ENCODE data around the gene CXCL10. TPM values are rescaled to one million over a fixed set of nuclear protein-coding genes. Genes with fewer than 3 reads are reported as not detected.

CXCL10 gene
- total and polyA plus RNA-seq, 7 donors: 0.06 to 1.5 (median 0.23) TPM; not detected in 1

DNA sequence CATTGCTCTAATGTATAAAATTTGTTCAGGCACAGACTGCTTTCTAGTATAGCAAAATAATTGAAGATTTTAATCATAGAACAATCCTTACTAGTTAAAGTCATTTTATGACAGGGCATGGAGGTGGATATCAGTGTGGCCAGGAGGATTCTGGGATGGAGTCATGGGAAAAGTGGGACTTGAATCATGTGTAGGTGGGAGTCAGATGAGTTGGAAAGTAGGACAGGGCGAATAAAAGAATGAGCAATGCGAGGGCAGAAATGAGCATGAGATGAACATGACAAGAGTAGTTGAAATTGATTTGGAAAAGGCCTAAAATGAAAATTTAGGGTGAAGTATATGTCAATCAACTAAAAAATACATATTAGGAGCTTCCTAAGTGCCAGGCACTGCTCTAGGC, 25.4 kb downstream of the CXCL10 start:
- ATAC-seq: no peak
- intact Hi-C loops (cut with DNase I): loop anchor here in 1 of 2 donors (2.0 to 10.0 kb wide), 2 partner anchors 69 to 307 kb away; partner anchors contain the start of gene STBD1
- H3K4me3 ChIP-seq: no peak overlapping the region
- no peak overlapping the region for H3K27ac ChIP-seq
- no peaks in the 10 kb centered on the region for H3K36me3 ChIP-seq (ENCODE audit: insufficient read depth in 1 of 2, low read depth in 1 of 2)
- H3K4me1 ChIP-seq: no peaks in the 10 kb centered on the region
- no peaks in the 10 kb centered on the region for H3K9me3 ChIP-seq
- TF ChIP-seq, protein P1, sequence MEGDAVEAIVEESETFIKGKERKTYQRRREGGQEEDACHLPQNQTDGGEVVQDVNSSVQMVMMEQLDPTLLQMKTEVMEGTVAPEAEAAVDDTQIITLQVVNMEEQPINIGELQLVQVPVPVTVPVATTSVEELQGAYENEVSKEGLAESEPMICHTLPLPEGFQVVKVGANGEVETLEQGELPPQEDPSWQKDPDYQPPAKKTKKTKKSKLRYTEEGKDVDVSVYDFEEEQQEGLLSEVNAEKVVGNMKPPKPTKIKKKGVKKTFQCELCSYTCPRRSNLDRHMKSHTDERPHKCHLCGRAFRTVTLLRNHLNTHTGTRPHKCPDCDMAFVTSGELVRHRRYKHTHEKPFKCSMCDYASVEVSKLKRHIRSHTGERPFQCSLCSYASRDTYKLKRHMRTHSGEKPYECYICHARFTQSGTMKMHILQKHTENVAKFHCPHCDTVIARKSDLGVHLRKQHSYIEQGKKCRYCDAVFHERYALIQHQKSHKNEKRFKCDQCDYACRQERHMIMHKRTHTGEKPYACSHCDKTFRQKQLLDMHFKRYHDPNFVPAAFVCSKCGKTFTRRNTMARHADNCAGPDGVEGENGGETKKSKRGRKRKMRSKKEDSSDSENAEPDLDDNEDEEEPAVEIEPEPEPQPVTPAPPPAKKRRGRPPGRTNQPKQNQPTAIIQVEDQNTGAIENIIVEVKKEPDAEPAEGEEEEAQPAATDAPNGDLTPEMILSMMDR (IDR thresholded peaks at IDR 0.05): no peak
- no peaks in the 10 kb centered on the region for H3K27me3 ChIP-seq (ENCODE audit: insufficient read depth in 3 of 3, low read length in 2 of 3)
- no peak for DNase-seq
- 74 to 93% (median 80%) methylated on average over 2 of the region's 2 CpGs for WGBS, 3 donors

DNA sequence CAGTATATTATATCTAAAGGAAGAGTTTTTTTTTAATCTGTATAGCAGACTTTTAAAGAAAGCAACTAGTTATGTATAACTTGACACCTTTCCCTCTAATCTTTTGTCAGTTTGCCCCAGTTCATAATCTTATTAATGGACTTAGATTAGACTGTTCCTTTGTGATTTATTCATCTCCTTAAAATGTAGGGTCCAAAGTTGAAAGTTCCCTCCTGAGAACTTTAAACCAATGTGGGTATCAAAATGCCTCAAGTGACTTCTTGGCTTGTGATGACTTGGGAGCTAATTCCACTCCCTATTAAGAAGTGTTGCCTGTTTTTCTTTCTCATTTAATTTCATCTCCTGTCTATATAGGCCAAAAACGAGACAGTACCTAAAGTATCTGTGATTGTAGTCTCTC, 26.2 kb downstream of the CXCL10 start:
- 65 to 73% (median 72%) methylated on average over 1 of the region's 1 CpG for whole genome bisulfite sequencing, 3 donors
- Histone ChIP-seq H3K9me3 (no peaks in the 10 kb centered on the region), H3K36me3 (ENCODE audit: insufficient read depth in 1 of 2, low read depth in 1 of 2) (no peaks in the 10 kb centered on the region), H3K27ac (no peak overlapping the region), H3K4me1 (no peaks in the 10 kb centered on the region), H3K4me3 (no peak overlapping the region), H3K27me3 (ENCODE audit: insufficient read depth in 3 of 3, low read length in 2 of 3) (no peaks in the 10 kb centered on the region)
- TF ChIP-seq, protein P1 (IDR thresholded peaks at IDR 0.05): no peak
- no peak for DNase-seq
- intact Hi-C loops (cut with DNase I): loop anchor here in 1 of 2 donors (10.0 kb wide), 1 partner anchor 308 kb away; the partner anchor contains the start of gene STBD1
- ATAC-seq: no peak

DNA sequence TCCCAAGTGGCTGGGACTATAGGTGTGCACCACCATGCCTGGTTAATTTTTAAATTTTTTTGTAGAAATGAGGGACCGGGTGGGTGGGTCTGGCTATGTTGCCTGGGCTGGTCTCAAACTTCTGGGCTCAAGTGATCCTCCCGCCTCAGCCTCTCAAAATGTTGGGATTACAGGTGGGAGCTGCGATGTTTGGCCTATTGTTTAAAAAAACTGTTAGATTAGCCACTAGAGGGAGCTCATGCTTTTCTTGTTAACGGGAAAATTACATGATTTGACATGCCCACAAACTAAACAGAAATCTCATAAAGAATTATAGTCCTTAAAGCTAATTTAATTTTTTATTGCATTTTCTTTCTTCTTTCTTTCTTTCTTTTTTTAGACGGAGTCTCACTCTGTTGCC, 27.6 kb downstream of the CXCL10 start:
- intact Hi-C loops (cut with DNase I): loop anchor here (1.0 to 10.0 kb wide), 3 partner anchors 72 to 309 kb away; partner anchors contain the start of gene STBD1 (in 1 of the 2)
- no peaks in the 10 kb centered on the region for H3K36me3 ChIP-seq (ENCODE audit: insufficient read depth in 1 of 2, low read depth in 1 of 2)
- no peaks in the 10 kb centered on the region for H3K27me3 ChIP-seq (ENCODE audit: insufficient read depth in 3 of 3, low read length in 2 of 3)
- WGBS, 3 donors: 8 to 13% (median 12%) methylated on average over 5 of the region's 5 CpGs
- peak in 3 of 4 donors; percentile 32 to 57 (median 34) for ATAC-seq
- peaks cover 4% of the 10 kb centered on the region for H3K4me1 ChIP-seq
- TF ChIP-seq, protein P1 (IDR thresholded peaks at IDR 0.05): peak; percentile 80
- no peak overlapping the region for H3K4me3 ChIP-seq
- DNase-seq: no peak
- H3K9me3 ChIP-seq: no peaks in the 10 kb centered on the region
- H3K27ac ChIP-seq: no peak overlapping the region

DNA sequence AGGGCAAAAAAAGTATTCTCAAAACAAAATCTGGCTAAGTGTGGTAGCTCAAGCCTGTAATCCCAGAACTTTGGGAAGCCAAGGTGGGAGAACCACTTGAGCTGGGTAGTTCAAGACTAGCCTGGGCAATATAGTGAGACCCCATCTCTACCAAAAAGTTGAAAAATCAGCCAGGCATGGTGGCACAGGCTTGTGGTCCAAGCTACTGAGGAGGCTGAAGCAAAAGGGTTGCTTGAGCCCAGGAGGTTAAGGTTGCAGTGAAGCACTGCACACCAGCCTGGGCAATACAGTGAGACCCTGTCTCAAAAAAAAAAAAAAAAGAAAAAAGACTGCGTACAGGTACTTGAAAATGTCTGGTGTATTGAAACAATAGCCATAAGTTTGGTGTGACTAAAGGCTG, 30.8 kb downstream of the CXCL10 start:
- Histone ChIP-seq H3K9me3 (no peaks in the 10 kb centered on the region), H3K27ac (no peak overlapping the region), H3K4me1 (peaks cover 20% of the 10 kb centered on the region), H3K27me3 (ENCODE audit: insufficient read depth in 3 of 3, low read length in 2 of 3) (no peaks in the 10 kb centered on the region), H3K4me3 (no peak overlapping the region), H3K36me3 (ENCODE audit: insufficient read depth in 1 of 2, low read depth in 1 of 2) (no peaks in the 10 kb centered on the region)
- ATAC-seq: no peak
- DNase-seq: no peak
- TF ChIP-seq, protein P1 (IDR thresholded peaks at IDR 0.05): no peak
- intact Hi-C loops (cut with DNase I): loop anchor here in 1 of 2 donors (5.0 to 10.0 kb wide), 2 partner anchors 95 to 312 kb away; partner anchors contain the start of gene STBD1
- WGBS, 3 donors: 77 to 94% (median 89%) methylated on average over 1 of the region's 1 CpG
